Ascending aorta (tissue), 2 donors: ENCODE data around the gene RICTOR. TPM values are rescaled to one million over a fixed set of nuclear protein-coding genes. Genes with fewer than 3 reads are reported as not detected.

ENCODE experiments used
- DNase-seq, 2 donors: peaks; one replicate each; pipeline ENCODE4 v3.0.0-alpha.2; 2019; ENCODE audit warnings: low spot score in 2 of 2
- H3K27ac ChIP-seq, 2 donors: fragments of 200-600 bp; sonication (generic); one replicate each; pipeline ENCODE4 v1.5.1; 2016 to 2017; ENCODE audit warnings: mild to moderate bottlenecking in 1 of 2
- H3K27me3 ChIP-seq: fragments of 200-600 bp; sonication (generic); one replicate; pipeline ENCODE4 v1.5.1; 2017
- H3K36me3 ChIP-seq, 2 donors: fragments of 200-600 bp; sonication (generic); one replicate each; pipeline ENCODE4 v1.5.1; 2016
- H3K4me1 ChIP-seq, 2 donors: fragments of 200-600 bp; sonication (generic); one replicate each; pipeline ENCODE4 v1.5.1; 2016 to 2017; ENCODE audit warnings: mild to moderate bottlenecking in 1 of 2
- H3K4me3 ChIP-seq, 2 donors: fragments of 200-600 bp; sonication (generic); one replicate each; pipeline ENCODE4 v1.5.1; 2016 to 2017; ENCODE audit warnings: mild to moderate bottlenecking in 1 of 2
- H3K9me3 ChIP-seq, 2 donors: fragments of 200-600 bp; sonication (generic); one replicate each; pipeline ENCODE4 v1.5.1; 2016
- intact Hi-C: fragments of 100-400 bp; cut with DNase I; formaldehyde crosslinking; loops from one replicate; pipeline ENCODE4 v1.15.1; 2023
- total RNA-seq: library from RNA; depleted of rRNA; stranded (reverse); fragments of >200 nt; gene quantifications from one replicate; pipeline ENCODE4 v1.1.0, GENCODE V29; 2016
- TF ChIP-seq, protein P1 (sequence below), 3 experiments: fragments of 200-600 bp in 2 of 3; fragments of 450-650 bp in 1 of 3; sonication (generic) in 2 of 3; IDR thresholded peaks; one replicate each; pipeline ENCODE4 v1.5.1; 2016 to 2019; ENCODE audit warnings: antibody characterized with exemption in 3 of 3, mild to moderate bottlenecking in 1 of 3, moderate library complexity in 1 of 3

RICTOR gene
- total RNA-seq, 1 donor from 2014 or later, result 12.1 TPM

- H3K9me3 ChIP-seq, result peaks cover 0 to 10% of the 10 kb centered on the region in 2 donors
- peaks cover 0 to 9% of the 10 kb centered on the region in 2 donors for H3K4me1 ChIP-seq
- H3K27ac ChIP-seq, result no peak overlapping the region
- H3K36me3 ChIP-seq, result peaks cover 0 to 17% of the 10 kb centered on the region in 2 donors
- no peaks in the 10 kb centered on the region for H3K27me3 ChIP-seq
- intact Hi-C loops, result loop anchor here (5.0 kb wide), 2 partner anchors 72 to 163 kb away; partner anchors contain the start of gene OSMR
- TF ChIP-seq, protein P1, sequence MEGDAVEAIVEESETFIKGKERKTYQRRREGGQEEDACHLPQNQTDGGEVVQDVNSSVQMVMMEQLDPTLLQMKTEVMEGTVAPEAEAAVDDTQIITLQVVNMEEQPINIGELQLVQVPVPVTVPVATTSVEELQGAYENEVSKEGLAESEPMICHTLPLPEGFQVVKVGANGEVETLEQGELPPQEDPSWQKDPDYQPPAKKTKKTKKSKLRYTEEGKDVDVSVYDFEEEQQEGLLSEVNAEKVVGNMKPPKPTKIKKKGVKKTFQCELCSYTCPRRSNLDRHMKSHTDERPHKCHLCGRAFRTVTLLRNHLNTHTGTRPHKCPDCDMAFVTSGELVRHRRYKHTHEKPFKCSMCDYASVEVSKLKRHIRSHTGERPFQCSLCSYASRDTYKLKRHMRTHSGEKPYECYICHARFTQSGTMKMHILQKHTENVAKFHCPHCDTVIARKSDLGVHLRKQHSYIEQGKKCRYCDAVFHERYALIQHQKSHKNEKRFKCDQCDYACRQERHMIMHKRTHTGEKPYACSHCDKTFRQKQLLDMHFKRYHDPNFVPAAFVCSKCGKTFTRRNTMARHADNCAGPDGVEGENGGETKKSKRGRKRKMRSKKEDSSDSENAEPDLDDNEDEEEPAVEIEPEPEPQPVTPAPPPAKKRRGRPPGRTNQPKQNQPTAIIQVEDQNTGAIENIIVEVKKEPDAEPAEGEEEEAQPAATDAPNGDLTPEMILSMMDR (IDR thresholded peaks at IDR 0.05), result no peak
- no peak overlapping the region for H3K4me3 ChIP-seq
- DNase-seq, result no peak
These were observed 64.2 kb downstream of the RICTOR start for GRCh38 chr5:39009981-39010380.

GRCh38 chr5:39009280-39009679, 64.9 kb downstream of the RICTOR start:
- Histone ChIP-seq H3K4me3 (no peak overlapping the region), H3K36me3 (peaks cover 0 to 17% of the 10 kb centered on the region in 2 donors), H3K27me3 (no peaks in the 10 kb centered on the region), H3K27ac (no peak overlapping the region), H3K9me3 (peaks cover 0 to 10% of the 10 kb centered on the region in 2 donors), H3K4me1 (peaks cover 0 to 9% of the 10 kb centered on the region in 2 donors)
- DNase-seq, result no peak
- TF ChIP-seq, protein P1 (IDR thresholded peaks at IDR 0.05), result no peak
- intact Hi-C loops, result loop anchor here (5.0 kb wide), 1 partner anchor 73 kb away; no protein-coding TSS in a partner anchor

GRCh38 chr5:39006650-39007049, 67.5 kb downstream of the RICTOR start:
- H3K36me3 ChIP-seq, result peaks cover 0 to 17% of the 10 kb centered on the region in 2 donors
- H3K9me3 ChIP-seq, result peaks cover 0 to 10% of the 10 kb centered on the region in 2 donors
- no peaks in the 10 kb centered on the region for H3K27me3 ChIP-seq
- no peak overlapping the region for H3K4me3 ChIP-seq
- no peak overlapping the region for H3K27ac ChIP-seq
- TF ChIP-seq, protein P1 (IDR thresholded peaks at IDR 0.05), result no peak
- H3K4me1 ChIP-seq, result no peaks in the 10 kb centered on the region
- intact Hi-C loops, result loop anchor here (5.0 kb wide), 1 partner anchor 76 kb away; no protein-coding TSS in a partner anchor
- DNase-seq, result no peak

GRCh38 chr5:39005566-39006232, 68.5 kb downstream of the RICTOR start:
- Histone ChIP-seq H3K9me3 (peaks cover 0 to 4% of the 10 kb centered on the region in 2 donors), H3K27me3 (no peaks in the 10 kb centered on the region), H3K27ac (no peak overlapping the region), H3K4me1 (no peaks in the 10 kb centered on the region), H3K36me3 (peaks cover 0 to 8% of the 10 kb centered on the region in 2 donors), H3K4me3 (no peak overlapping the region)
- intact Hi-C loops, result loop anchor here (5.0 kb wide), 1 partner anchor 77 kb away; no protein-coding TSS in a partner anchor
- TF ChIP-seq, protein P1 (IDR thresholded peaks at IDR 0.05), result peak in 2 of 3 experiments; percentile 21 to 49
- no peak for DNase-seq

GRCh38 chr5:39001683-39002082, 72.5 kb downstream of the RICTOR start:
- intact Hi-C loops, result no loop called here
- Histone ChIP-seq H3K27me3 (no peaks in the 10 kb centered on the region), H3K9me3 (no peaks in the 10 kb centered on the region), H3K27ac (no peak overlapping the region), H3K4me3 (no peak overlapping the region), H3K36me3 (no peaks in the 10 kb centered on the region), H3K4me1 (no peaks in the 10 kb centered on the region)
- DNase-seq, result no peak
- TF ChIP-seq, protein P1 (IDR thresholded peaks at IDR 0.05), result no peak
